ENCODE measurements around the gene TNFRSF25. TPM values are rescaled to one million over a fixed set of nuclear protein-coding genes. Genes with fewer than 3 reads are reported as not detected.

Gene TNFRSF25
- total and polyA plus RNA-seq, 2 experiments from 2014 or later = 7.1 to 14.0 TPM

- no peak overlapping the region for H3K4me3 ChIP-seq
- TF ChIP-seq EZH2 (IDR thresholded peaks at IDR 0.05; ENCODE audit: borderline replicate concordance) = no peak
- no peak for TF ChIP-seq EZH2phosphoT487 (IDR thresholded peaks at IDR 0.05; ENCODE audit: low read depth, severe bottlenecking, unreplicated experiment)
- TF ChIP-seq CTCF (IDR thresholded peaks at IDR 0.05; ENCODE audit: poor library complexity) = no peak
- H3K27me3 ChIP-seq = no peaks in the 10 kb centered on the region
- H3K4me1 ChIP-seq (ENCODE audit: insufficient read depth) = no peaks in the 10 kb centered on the region
- 92% methylated on average over 23 of the region's 30 CpGs for WGBS (ENCODE audit: low lambda C conversion rate, missing lambda C conversion rate)
- H2AFZ ChIP-seq = no peak overlapping the region
- no peaks in the 10 kb centered on the region for H3K79me2 ChIP-seq
- DNase-seq (ENCODE audit: low spot score) = no peak
- H3K27ac ChIP-seq = no peak overlapping the region
- H4K20me1 ChIP-seq (ENCODE audit: insufficient read depth, poor library complexity, severe bottlenecking) = no peaks in the 10 kb centered on the region
- no peak overlapping the region for H3K4me2 ChIP-seq
- H3K9me2 ChIP-seq (replicated peaks; ENCODE audit: insufficient read depth) = no peaks in the 10 kb centered on the region
- H3K36me3 ChIP-seq (replicated peaks; ENCODE audit: insufficient read depth, low read depth) = no peaks in the 10 kb centered on the region
- no peaks in the 10 kb centered on the region for H3K9me3 ChIP-seq (ENCODE audit: low read depth)
Observed at GRCh38 chr1:6467744-6468688, 2.0 kb upstream of the TNFRSF25 start.

GRCh38 chr1:6467224-6467623 is 1.3 kb upstream of the TNFRSF25 start:
- no peak for TF ChIP-seq CTCF (IDR thresholded peaks at IDR 0.05; ENCODE audit: poor library complexity)
- TF ChIP-seq EZH2 (IDR thresholded peaks at IDR 0.05; ENCODE audit: borderline replicate concordance) = no peak
- H3K36me3 ChIP-seq (replicated peaks; ENCODE audit: insufficient read depth, low read depth) = no peaks in the 10 kb centered on the region
- DNase-seq (ENCODE audit: low spot score) = no peak
- H2AFZ ChIP-seq = no peak overlapping the region
- no peaks in the 10 kb centered on the region for H3K4me1 ChIP-seq (ENCODE audit: insufficient read depth)
- no peaks in the 10 kb centered on the region for H3K79me2 ChIP-seq
- 97% methylated on average over 12 of the region's 12 CpGs for WGBS (ENCODE audit: low lambda C conversion rate, missing lambda C conversion rate)
- H3K9me2 ChIP-seq (replicated peaks; ENCODE audit: insufficient read depth) = no peaks in the 10 kb centered on the region
- H4K20me1 ChIP-seq (ENCODE audit: insufficient read depth, poor library complexity, severe bottlenecking) = no peaks in the 10 kb centered on the region
- no peaks in the 10 kb centered on the region for H3K27me3 ChIP-seq
- H3K4me2 ChIP-seq = no peak overlapping the region
- H3K27ac ChIP-seq = no peak overlapping the region
- H3K9me3 ChIP-seq (ENCODE audit: low read depth) = no peaks in the 10 kb centered on the region
- H3K4me3 ChIP-seq = no peak overlapping the region

GRCh38 chr1:6466751-6467150 is 778 bp upstream of the TNFRSF25 start:
- WGBS (ENCODE audit: low lambda C conversion rate, missing lambda C conversion rate) = 97% methylated on average over 5 of the region's 5 CpGs
- no peaks in the 10 kb centered on the region for H3K9me3 ChIP-seq (ENCODE audit: low read depth)
- H3K4me3 ChIP-seq = no peak overlapping the region
- no peaks in the 10 kb centered on the region for H3K36me3 ChIP-seq (replicated peaks; ENCODE audit: insufficient read depth, low read depth)
- no peaks in the 10 kb centered on the region for H3K4me1 ChIP-seq (ENCODE audit: insufficient read depth)
- no peak overlapping the region for H2AFZ ChIP-seq
- DNase-seq (ENCODE audit: low spot score) = no peak
- H4K20me1 ChIP-seq (ENCODE audit: insufficient read depth, poor library complexity, severe bottlenecking) = no peaks in the 10 kb centered on the region
- H3K79me2 ChIP-seq = no peaks in the 10 kb centered on the region
- TF ChIP-seq EZH2phosphoT487 (IDR thresholded peaks at IDR 0.05; ENCODE audit: low read depth, severe bottlenecking, unreplicated experiment) (no peak), CTCF (IDR thresholded peaks at IDR 0.05; ENCODE audit: poor library complexity) (no peak), EZH2 (IDR thresholded peaks at IDR 0.05; ENCODE audit: borderline replicate concordance) (no peak)
- H3K27me3 ChIP-seq = no peaks in the 10 kb centered on the region
- no peak overlapping the region for H3K4me2 ChIP-seq
- H3K9me2 ChIP-seq (replicated peaks; ENCODE audit: insufficient read depth) = no peaks in the 10 kb centered on the region
- no peak overlapping the region for H3K27ac ChIP-seq
